Occipital lobe (tissue), 2 donors: Measurements from ENCODE around the gene G0S2. TPM values are rescaled to one million over a fixed set of nuclear protein-coding genes. Genes with fewer than 3 reads are reported as not detected.

Experiments
- DNase-seq: peaks from one replicate; lab custom pipeline; 2025; lab: John Stamatoyannopoulos, UW
- total RNA-seq: library from RNA; depleted of rRNA; stranded (reverse); fragments of >200 nt; gene quantifications from one replicate; pipeline ENCODE4 v1.2.3, GENCODE V29; 2014

G0S2 gene
- total RNA-seq, 1 donor from 2014 or later = 2.3 TPM

GRCh38 chr1:209715314-209715713 is 40.1 kb downstream of the G0S2 start:
- DNase-seq = no peak

DNA sequence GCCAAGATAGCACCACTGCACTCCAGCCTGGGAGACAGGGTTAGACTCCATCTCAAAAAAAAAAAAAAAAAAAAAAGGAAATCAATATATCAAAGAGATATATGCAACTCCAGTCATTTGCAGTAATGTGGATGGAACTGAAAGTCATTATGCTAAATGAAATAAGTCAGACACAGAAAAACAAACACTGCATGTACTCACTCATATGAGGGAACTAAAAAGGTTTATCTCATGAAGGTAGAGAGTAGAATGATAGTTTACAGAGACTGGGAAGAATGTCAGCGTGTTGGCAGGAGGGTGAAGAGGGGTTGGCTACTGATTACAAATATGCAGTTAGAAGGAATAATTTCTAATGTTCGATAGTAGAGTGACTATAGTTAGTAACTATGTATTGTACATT is 42.6 kb downstream of the G0S2 start:
- no peak for DNase-seq

- no peak for DNase-seq
Observed at GRCh38 chr1:209720326-209720725, 45.1 kb downstream of the G0S2 start.

DNA sequence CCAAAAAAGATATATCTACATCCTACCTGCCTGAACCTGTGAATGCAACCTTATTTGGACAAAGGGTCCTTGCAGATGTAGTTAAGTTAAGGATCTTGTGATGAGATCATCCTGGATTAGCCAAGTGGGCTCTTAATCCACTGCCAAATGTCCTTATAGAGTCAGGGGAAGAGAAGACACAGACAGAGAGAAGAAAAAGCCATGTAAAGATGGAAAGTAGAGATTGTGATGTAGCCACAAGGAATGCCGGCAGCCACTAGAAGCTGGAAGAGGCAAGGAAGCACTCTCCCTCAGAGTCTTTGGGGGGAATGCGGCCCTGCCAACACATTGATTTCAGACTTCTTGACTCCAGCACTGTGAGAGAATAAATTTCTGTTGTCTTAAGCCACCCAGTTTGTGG is 45.6 kb downstream of the G0S2 start:
- no peak for DNase-seq

GRCh38 chr1:209721323-209721722 is 46.1 kb downstream of the G0S2 start:
- DNase-seq = no peak

DNA sequence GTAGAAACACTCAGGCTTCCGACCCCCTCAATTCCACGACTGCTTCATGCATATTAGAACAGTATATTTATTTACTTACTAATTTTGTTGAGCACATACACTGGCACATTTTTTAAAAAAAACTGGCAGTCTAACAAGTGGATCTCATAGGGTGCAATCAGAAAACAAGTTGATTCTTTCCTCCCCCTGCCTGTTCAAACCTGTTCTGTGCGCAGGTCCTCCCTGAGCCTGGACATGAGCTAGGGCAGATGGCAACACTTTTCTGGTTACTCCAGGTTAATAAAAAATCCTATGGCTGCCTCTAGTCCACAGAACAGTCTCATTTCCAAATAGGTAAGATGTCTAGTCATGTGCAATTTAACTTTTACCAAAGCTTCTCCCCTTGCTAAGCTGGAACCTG is 48.1 kb downstream of the G0S2 start:
- no peak for DNase-seq

- no peak for DNase-seq
Observed at GRCh38 chr1:209723756-209724693, 48.8 kb downstream of the G0S2 start.

Other genes with a start within 250 kb of the G0S2 start
- 7.3 TPM for gene CAMK1G, start 91.7 kb upstream of the G0S2 start, total RNA-seq
- gene LAMB3, start 23.0 kb upstream of the G0S2 start, total RNA-seq = 1.7 TPM
- gene HSD11B1, start 29.4 kb downstream of the G0S2 start, total RNA-seq = not detected
- gene TRAF3IP3, start 80.6 kb downstream of the G0S2 start, total RNA-seq = 0.47 TPM
- gene C1orf74, start 109.1 kb downstream of the G0S2 start, total RNA-seq = 2.8 TPM
- gene IRF6, start 130.7 kb downstream of the G0S2 start, total RNA-seq = 0.31 TPM
- 15.0 TPM for gene UTP25, start 152.6 kb downstream of the G0S2 start, total RNA-seq